Hematopoietic multipotent progenitor cell treated with erythropoietin and hydrocortisone succinate and interleukin-3 and kit ligand, for 8 days (in vitro differentiated cells): ENCODE data around the gene TMEM253.

ENCODE experiments used
- DNase-seq: peaks from one replicate; pipeline ENCODE4 v3.0.0-alpha.2; 2015

TMEM253 gene

DNA sequence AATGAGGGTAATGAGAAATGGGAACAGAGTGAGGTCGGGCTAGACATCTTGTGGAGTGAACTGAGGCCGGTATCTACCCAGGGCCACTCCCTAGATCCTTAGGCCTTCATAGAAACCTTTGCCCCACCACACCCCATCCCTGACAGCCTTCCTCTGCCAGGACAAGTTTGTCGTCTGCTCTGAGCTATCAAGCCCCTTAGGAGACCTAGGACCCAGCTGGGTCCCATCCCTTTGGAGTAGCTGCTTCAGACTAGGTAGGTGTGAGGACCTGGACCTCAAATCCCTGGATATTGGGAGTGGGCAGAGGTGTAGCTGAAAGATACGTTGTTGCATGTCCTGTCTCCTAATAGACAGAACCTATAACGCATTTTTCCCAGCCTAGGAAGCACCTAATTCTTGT lies at the start of gene TMEM253:
TMEM253 (plus strand) TSS at position 136 of the 400 bp plus-strand sequence. CDS start 278 bp downstream, outside the sequence.
- no peak for DNase-seq

DNA sequence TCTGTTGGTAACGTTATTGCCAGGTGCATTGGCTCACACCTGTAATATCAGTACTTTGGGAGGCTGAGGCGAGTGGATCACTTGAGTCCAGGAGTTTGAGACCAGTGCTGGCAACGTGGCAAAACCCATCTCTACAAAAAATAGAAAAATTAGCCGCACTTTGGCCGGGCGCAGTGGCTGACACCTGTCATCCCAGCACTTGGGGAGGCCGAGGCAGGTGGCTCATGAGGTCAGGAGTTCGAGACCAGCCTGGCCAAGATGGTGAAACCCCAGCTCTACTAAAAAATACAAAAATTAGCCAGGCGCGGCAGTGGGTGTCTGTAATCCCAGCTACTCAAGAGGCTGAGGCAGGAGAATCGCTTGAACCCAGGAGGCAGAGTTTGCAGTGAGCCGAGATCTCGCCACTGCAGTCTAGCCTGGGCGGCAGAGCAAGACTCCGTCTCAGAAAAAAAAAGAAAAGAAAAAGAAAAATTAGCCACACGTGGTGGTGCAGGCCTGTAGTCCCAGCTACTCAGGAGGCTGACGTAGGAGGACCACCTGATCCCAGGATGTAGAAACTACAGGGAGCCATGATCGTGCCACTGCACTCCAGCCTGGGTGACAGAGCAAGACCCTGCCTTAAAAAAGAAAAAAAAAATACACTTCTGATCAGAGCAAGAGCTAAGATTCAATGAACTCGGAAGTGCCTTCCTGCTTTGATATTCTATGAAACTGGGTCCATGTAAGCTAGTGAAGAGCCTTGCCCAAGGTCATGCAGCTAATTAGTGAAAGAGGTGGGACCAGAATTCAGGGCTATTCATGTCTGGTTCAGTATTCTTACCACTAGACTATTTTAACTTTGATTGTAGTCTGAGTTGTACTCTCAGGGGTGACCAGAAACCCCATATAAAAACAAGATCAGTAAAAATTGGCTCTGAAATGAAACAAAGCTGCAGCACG lies 47.4 kb upstream of the TMEM253 start:
- DNase-seq: no peak

DNA sequence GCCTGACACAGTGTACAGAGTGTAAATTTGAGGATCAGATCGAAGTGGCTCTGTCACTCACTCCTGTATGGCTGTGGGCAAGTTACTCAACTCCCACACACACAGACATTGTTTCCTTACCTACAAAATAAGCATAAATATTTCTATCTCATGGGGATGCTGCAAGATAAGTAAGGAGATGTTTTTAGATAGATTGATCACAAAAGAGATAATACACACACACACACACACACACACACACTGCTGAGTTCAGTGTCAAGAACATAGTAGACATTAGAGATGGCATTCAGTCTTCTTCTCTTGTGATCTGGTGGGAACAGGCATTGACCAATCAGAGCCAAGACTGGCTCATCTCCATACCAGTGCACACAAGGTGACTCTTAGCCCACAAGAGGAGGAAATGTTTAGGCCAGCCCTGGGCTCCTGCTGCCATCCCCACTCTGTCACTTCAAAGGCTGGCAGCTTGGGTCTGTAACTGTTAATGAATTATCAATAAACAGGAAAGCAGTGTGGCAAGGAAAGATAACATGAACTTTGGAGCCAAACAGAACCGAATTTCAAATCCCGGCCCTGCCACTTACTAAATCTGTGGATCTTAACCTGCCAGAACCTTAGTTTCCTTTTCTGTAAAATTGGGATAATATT lies 46.6 kb upstream of the TMEM253 start:
- DNase-seq: no peak

DNA sequence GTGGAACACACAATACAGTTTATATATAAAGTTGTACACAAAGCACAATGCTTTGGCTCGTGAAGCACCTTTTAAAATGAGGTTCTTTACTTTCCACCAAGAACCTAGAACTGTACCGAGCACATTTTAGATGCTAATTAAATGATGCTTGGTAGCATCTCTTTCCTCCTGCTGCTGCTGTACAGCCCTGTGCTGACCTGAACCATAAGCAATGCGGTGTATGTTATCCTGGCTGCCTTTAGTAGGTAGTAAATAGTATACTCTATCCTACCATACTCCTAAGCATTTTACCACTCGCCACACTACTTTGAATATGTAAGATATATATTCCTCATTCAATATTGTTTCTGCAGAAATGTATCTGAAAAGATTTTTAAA lies 46.1 kb upstream of the TMEM253 start:
- DNase-seq: no peak

DNA sequence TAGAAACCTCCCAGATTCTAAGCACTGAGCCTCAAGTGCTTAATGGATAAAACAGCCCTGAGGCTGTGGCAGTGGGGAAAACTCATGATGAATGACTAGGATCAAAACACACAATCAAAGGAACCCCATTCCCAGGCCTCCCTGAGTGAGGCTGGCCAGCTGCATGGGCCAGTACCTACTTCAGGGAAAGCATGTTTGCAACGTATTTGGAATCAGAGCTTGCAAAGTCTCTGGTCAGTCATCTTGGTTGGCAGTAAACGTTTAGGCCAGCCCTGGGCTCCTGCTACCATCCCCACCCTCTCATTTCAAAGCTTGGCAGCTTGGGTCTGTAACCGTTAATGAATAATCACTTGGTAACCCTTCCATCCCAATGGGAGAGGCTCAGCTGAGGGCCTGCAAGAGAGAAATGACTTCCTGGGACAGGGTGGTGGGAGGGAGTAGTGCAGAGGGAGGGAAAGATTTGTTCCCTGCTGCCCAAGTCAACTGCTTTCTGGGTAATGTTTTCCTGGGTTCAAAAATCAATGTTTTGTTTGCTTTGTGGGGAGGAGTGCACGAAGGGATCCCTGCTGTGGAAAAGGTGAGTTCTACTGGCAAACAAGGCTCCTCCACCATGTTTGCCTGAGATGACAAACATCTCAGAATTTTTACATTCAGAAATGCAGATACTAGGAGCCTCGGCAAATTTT lies 45.3 kb upstream of the TMEM253 start:
- DNase-seq: no peak

DNA sequence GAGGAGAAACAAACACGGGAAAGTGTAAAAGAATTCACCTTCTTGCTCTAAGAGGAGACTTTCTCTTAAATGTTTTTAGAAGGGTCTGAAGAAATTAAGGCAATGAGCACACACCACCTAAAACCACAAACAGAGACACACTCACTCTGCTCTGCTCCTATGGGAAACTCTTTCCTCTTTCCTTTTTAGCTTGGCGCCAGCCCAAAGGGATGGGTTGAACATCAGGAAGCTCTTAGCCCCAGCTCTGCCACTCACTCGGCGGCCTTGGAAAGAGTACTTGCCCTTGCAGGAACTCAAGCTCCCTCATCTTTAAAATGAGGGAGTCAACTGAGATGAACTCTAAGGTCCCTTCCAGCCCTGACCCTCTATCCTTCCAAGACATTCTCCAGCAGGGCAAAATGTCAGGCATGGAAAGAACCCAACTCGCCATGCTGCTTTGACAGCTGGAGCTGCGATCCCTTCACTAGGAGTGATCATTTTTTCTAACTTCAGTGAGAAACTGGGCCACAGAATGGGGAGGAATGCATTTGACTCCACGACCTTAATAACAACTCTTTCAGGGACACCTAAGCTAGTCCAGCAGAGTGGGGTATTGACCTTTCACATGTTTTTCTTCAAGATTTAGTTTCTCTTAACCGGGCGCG lies 44.2 kb upstream of the TMEM253 start:
- DNase-seq: no peak

- DNase-seq: no peak
Observed at GRCh38 chr14:21057803-21058675, 42.8 kb upstream of the TMEM253 start, which contains the start of gene RNASE8. Gene RNASE8 (plus strand): TSS chr14:21057822. CDS start chr14:21057893, 71 bp downstream.

- no peak for DNase-seq
Observed at GRCh38 chr14:21058903-21059302, 42.0 kb upstream of the TMEM253 start.

DNA sequence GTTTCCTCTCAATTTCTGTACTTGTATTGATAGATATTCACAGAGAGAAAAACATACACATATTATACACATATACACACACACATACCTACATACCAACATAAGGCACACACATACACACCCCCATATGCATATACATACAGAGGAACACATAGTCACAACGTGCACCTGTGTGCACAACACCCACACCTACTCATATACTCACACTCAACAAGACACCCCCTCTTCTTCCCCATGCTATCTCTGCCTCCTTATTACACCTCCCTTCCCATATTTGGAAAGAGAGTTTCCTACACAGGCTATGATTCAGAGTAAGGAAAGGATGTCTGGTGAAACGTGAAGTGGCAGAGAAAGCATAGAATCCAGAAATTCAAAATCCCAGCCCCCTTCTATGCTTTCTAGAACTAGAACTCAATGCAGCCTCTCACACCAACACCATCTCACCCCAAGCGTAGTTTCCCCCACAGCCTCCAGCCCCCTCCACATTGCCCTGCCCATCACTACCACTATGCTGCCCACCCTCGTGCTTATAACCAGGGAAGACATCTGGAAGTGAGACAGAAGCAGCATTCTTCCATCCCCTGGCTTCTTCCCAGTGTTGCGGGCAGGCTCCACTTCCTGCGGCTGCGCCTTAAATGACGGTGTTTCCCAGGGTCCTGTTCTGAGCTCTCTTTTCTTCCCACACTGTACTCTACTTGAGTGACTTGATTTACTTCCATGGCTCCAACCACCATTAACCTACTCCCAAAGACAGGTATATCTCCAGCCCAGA lies 40.8 kb upstream of the TMEM253 start:
- DNase-seq: no peak

DNA sequence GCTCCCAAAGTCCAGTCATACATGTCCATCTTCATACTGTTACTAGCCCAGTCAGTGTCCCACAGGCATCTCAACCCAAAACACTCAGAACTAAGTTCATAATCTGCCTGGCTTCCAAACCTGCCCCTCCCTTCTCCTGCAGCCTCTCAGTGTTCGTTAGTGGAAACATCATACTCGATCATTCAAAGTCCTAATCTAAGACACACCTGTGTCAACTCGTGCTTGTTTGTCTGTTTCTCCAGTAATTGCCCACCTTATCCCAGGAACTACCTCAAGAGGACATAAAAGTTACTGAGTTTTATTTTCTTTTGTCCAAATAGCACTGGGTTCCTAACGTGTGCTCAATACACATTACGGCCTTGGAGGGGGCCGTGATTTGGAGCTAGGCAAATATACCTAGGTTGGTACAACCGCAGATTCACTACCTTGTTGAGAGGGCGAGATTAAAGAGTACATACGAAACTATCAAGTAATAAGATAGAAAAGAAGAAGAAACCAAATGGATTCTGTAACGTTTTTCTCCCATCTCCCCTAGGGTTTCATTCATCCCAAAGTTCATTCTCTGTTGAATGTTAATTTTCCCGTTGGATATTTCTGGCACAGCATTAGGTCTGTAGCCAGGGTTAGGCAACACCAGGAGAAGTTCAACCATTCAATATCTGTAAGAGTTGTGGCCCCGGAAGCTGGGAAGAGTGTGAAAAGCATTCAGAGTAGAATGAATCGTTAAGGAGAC lies 40.1 kb upstream of the TMEM253 start:
- no peak for DNase-seq

DNA sequence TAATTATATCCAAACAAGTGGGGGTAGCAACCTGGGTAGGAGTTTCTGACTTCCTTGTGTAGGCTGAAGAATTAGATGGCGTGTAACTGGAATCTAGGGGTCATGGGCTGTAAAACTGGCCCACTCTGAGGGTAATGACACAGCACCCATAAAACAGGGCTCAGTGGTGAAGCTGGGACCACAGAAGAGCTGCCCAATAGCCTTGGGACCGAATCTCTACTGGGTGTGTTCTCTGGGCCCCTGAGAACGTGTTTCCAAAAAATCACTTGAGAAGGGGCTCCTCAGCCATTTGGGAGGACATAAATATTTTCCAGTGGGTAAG lies 39.6 kb upstream of the TMEM253 start:
- no peak for DNase-seq

DNA sequence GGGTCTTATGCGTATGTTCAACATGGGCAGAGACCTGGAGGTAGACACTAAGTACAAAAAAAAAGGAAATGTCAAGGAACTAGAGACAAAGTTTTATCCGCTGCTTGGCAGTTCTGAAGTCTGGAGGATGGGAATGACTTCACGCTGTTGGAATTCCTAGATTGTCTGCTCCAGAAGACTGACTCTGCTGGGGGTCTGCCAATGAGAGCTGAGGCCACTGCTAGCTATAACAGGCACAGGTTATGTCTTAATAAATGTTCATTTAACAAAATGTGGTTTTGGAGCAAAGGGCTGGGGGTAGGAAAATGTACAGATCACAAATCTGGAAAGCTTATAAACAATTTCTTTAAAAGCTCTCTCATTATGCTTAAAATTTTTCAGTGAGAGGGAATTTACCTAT lies 37.4 kb upstream of the TMEM253 start:
- no peak for DNase-seq

DNA sequence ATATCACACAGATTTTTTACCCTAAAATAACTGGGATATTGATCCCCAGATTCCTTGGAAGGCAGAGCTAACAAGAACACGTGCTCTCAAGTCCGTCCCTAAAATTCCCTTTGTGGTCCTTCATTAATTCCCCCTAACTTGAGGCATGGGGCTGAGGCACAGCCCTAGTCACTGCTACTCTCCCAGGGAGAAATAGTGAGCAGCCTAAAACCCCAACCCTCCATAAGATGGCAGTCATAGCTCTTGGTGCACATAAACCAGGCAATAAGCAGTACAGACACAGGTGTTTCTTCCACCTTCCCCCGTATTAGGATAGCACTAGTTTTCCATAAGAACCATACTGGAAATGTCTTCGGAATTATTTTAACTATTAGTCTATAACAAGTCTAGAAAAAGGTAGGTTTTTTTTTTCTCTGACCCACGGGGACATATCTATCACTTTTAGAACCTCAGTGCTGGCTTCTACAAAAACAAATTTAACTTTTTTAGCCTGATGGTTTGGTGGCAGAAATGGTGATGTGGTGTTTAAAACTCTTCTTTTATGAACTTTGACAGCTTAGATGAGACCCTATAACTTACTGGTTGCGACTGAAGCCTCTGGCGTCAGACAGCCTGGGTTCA lies 33.9 kb upstream of the TMEM253 start:
- DNase-seq: no peak

- peak; percentile 62 for DNase-seq
Observed at GRCh38 chr14:21068521-21069387, 32.1 kb upstream of the TMEM253 start.

- DNase-seq: no peak
Observed at GRCh38 chr14:21069388-21070082, 31.3 kb upstream of the TMEM253 start.

DNA sequence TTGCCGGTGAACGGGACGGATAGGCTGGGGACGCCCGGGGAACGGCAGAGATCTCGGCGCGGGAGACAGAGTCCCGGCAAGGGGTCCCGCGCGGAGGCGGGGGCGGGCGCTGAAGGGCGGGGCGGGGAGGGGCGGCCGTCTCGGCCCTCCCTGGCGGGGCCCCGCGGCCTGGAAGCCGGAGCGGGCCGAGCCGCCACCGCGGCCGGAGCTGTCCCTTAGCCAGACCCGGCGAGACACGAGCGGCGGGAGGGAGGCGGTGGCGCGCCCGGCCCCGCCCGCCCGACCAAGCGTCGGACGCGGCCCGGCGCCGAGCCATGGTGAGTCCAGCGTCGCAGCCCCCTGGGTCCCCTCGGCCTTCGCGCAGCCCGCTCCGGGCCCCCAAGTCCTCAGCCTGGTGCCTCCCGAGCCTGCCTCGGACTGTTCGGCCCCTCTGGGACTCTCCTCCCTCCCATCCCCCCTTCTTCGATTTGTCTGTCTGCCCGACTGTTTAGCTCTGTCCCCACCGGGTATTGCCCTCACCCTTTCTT lies 30.7 kb upstream of the TMEM253 start, which contains the start of gene ARHGEF40:
ARHGEF40 (plus strand) TSS at position 222 of the 527 bp plus-strand sequence; CDS start at position 315, 93 bp downstream.
- no peak for DNase-seq

- no peak for DNase-seq
Observed at GRCh38 chr14:21070610-21071224, 30.1 kb upstream of the TMEM253 start.
